Measurements from ENCODE around the gene VAV3.

Gene VAV3

DNA sequence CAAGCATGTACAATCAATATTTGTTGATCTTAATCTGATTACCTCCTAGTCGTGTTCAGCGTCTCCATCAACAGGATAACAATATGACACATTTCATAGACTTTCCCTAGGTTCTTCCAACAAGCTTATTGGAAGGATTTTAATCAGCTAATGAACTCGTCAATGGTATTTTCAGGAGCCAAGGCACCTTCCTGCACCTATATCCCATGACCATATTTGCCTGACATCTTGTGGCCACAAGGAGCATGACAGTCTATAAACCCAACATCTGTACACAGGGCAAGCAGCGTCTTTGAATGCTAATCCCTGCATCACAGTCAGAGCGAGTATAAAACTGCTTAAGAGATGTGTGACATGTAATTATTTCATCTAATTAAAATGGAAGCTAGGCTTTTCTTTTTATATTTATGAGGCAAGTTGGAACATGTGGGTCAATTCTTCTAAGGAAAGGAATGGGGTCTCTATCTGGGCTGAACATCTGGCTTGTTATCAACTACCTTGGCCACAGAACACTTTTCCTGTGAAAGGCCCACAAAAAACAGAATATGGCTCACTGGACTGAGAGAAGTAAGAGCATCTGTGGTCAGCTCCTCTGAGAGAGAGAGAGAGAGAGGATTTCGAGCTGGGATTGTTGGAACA, 435.4 kb downstream of the VAV3 start:
- DNase-seq, result no peak

DNA sequence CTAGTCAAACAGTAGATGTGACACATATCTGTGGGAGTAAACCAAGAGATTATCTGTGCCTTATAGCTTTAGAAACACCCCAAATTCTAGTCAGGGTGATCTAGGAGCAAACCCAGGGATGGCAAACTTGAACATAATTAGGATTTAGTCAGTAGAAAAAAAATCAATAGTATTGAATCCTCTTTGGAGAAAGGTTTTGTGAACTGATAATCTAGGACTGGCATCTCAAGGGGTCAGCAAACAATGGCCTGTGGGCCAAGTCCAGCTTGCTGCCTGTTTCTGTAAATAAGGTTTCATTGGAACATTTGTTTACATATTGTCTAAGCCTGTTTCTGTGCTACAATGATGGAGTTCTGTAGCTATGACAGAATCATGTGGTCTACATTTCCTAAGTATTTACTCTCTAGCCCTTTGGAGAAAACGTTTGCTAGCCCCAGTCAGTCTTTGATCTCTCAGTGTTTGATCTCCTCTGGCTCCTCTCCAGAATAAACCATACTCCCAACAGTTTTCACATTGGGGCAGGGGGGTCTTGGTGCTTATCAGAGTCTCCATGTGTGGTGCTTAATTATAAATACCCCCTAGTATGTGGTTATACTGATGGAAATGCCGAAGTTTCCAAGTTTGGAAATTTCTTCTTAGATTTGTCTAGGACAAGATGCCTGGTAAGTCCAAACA, 438.3 kb downstream of the VAV3 start:
- DNase-seq, result no peak

DNA sequence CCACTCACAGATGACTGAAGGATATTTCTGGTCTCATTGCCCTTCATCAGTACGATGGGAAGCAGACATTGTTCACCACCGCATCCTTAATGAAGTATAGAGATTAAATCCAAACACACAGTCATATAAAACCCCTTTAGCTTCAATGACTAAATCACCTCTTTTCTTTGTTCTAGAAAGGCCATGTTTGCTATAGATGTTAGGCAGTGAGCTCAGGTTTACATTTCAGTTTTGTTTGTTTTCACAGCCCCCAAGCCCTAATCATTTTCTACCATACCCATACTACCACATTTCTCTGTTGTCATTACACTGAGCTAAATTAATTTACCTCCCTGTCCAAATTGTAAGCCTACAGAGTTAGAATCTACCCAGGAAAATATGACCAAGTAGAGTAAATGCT, 439.0 kb downstream of the VAV3 start:
- no peak for DNase-seq

DNA sequence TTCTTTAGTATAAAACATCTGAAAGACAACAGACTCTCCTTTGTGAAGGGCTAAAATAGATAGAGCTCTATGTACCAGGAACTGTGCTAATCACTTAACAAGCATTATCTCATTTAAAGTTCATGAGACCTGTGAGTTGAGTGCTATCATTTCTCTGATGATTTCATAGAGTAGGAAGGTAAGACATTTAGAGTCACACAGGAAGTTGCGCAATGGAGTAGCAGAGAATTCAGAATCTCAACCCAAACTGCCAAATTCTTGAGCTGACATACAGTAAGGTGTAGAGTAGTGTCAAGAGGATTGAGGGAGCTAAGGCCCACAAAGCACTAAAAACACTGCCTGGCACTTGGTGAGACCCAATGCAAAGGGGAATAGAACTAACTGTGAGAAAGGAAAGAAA, 439.8 kb downstream of the VAV3 start:
- no peak for DNase-seq

DNA sequence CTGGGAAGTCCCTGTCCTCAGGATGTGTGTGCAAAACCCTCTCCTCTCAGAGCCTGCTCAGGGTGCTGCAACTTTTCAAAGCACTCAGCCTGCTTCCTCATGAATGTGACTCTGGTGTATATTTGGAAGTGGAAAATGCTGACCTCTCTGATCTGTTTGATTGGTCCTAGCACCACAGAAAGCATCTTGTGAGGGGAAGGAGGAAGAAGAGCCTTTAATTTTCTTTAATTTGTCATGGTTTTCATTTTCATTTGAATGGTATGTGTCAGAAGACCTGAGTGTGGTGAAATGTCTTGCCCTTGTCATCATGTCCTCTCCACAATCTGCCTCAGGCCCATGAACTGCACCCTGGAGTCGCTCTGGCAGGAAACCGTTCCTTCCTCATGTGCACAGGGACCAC, 440.7 kb downstream of the VAV3 start:
- DNase-seq, result no peak

DNA sequence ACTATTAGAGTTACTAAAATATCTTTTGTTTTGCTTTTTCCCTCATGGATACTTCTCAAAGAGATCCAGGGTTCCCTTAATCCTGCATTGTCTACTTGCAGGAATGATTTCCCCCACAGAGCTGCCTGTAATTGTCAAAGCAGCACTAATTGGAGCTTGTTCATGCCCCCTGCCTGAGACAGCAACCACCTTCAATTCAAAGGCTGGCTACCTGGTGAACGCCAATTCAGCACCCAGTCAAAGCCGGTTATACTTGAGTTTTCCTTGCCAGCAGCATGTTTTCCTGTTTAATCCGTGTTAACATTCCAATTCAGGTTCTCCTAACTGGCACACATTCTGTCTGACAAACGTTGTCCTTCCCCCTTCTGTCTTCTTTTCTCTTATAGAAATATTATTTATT, 441.2 kb downstream of the VAV3 start:
- no peak for DNase-seq

DNA sequence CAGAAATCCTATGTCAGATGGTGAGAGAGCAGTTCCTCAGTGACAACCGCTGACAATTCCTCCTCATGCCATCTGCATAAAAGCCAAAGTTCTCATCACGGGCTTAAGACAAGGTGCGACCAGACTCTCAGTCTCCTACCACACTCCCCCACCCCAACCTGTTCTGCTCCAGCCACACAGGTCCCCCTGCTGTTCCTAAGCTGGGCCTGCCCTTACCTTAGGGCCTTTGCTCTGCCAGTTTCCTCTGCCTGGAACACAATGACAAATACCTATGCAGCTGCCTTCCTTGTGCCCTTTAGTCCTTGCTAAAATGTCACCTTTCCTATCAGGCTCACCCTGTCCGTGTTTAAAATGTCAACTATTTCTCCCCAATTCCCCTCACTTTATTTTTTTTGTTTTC, 441.9 kb downstream of the VAV3 start:
- no peak for DNase-seq

Measured in effector CD4-positive, alpha-beta T cell (primary cell).